GM12875 (cell line): ENCODE data around the gene MMEL1.
A peak's percentile ranks its signal among the peaks of the same experiment; 100 is the strongest.
"Not testable (repeated sequence)": the region's sequence is repeated elsewhere in the genome, so short reads cannot be mapped to it uniquely, and the experiment has no call there.

ENCODE experiments used
- H3K4me3 ChIP-seq: one replicate; pipeline ENCODE4 v1.5.1; 2011; ENCODE audit warnings: low read depth, low read length, control low read depth
- TF ChIP-seq, protein P1 (sequence below): IDR thresholded peaks from 2 replicates; pipeline ENCODE4 v1.5.1; 2011; ENCODE audit warnings: low read depth, mild to moderate bottlenecking, control low read depth, inconsistent platforms, low read length, moderate library complexity, borderline replicate concordance; ENCODE audit not compliant: insufficient read depth

The MMEL1 gene

DNA sequence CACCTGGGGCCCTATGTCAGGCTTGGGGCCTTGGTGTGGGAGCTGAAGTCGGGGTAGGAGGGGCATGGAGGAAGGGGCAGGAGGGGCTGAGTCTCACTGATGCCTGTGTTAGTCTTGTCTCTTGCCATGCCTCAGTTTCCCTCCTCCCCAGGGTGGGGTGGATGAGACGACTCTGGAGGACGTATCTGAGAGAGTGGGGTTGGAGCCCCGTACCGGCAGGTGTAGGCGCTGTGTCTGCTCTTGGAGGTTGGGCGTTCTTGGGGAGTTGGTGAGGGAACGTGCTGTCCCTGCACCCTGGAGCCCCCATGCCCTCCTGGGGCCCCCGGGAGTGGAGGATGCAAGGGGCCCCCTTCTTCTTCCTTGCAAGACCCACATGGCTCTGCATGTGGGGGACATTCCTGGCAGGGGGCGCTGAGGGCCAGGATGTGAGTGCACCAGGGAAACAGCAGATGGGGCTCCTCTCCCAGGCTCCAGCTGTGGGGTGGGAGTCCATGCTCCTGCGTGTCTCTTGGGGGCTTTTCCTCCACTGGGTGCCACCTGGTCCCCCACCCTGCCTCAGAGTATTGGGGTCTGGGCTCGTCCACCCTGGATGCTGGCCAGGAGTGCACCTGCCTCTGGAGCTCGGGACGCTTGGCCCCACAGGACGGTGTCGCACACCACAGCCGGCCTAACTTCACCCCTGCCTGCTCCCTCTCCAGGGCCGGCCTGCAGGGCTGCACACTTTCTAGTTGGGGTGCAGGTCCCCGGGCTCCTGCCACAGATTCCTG, 78.0 kb downstream of the MMEL1 start:
- H3K4me3 ChIP-seq = peak overlapping the region; percentile 92
- TF ChIP-seq, protein P1, sequence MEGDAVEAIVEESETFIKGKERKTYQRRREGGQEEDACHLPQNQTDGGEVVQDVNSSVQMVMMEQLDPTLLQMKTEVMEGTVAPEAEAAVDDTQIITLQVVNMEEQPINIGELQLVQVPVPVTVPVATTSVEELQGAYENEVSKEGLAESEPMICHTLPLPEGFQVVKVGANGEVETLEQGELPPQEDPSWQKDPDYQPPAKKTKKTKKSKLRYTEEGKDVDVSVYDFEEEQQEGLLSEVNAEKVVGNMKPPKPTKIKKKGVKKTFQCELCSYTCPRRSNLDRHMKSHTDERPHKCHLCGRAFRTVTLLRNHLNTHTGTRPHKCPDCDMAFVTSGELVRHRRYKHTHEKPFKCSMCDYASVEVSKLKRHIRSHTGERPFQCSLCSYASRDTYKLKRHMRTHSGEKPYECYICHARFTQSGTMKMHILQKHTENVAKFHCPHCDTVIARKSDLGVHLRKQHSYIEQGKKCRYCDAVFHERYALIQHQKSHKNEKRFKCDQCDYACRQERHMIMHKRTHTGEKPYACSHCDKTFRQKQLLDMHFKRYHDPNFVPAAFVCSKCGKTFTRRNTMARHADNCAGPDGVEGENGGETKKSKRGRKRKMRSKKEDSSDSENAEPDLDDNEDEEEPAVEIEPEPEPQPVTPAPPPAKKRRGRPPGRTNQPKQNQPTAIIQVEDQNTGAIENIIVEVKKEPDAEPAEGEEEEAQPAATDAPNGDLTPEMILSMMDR = peak; percentile 82

DNA sequence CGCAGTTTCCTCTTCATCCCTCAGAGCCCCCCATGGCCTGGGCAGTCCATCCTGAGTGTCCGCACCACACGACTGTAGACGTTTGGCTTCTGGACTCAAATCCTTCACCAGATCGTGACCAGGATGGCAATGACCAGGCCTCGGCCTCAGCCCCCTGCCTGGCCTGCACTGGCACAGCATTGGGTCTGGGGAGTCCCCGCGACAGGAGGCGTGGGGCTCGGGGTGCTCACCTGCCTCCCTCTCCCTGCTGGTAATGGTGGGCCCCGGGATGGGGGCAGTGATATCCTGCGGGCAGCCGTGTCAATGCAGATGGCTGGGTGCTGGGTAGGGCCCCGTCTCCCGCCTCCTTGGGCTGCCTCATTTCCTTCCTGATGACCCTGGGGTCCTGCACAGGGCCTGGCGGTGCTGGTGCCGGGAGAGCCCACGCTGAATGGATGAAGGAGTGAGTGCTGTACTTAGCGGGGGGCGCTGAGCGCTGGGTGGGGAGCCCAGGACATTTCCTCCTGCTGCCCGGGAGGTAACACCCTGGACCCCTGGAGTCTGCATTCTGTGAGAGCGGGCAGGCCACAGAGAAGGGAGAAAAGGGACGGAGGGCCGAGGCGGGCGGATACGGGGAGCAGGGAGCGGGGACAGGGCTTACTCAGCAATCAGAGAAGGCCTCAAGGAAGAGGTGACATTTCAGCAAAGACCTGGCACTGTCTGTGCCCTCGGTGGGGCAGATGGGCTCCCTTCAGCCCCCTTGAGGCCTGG, 78.8 kb downstream of the MMEL1 start:
- TF ChIP-seq, protein P1 = no peak
- no peak overlapping the region for H3K4me3 ChIP-seq

DNA sequence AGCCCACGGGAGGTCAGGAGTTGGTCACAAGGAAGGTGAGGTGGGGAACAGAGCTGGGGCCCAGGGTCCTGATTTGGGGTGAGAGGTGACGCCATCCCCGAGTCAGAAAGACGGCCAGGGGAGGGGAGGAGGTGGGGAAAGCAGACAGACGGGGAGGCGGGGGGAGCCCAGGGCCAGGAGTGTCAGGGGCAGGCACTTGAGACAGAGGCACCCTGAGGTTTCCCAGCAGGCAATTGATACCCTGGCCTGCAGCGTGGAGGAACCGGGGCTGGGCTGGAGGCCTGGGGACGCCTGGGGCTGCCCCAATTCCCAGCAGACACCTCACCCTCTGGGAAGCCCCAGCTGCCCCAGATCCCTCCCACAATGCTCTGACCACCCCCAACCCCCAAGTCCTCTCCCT, 79.7 kb downstream of the MMEL1 start:
- H3K4me3 ChIP-seq = not testable (repeated sequence)

DNA sequence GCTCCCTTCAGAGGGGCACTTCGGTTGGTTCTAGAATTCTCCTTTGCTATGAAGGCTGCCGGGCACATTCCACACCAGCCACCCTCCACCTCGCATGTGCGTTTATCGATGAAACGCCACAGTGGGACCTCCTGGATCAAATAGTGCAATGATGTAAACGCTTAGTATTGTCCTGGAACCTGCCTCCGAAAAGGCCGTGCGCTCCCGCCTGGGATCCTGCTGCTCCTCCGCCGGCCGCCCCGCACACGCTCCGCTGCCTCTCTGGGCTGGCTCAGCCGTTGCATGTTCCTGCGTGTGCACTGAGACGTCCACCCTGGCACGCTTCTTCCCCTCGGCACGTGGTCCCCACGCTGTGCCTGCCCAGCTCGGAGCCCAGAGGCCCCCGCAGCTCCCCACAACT, 80.6 kb downstream of the MMEL1 start:
- H3K4me3 ChIP-seq = no peak overlapping the region
- TF ChIP-seq, protein P1 = no peak

DNA sequence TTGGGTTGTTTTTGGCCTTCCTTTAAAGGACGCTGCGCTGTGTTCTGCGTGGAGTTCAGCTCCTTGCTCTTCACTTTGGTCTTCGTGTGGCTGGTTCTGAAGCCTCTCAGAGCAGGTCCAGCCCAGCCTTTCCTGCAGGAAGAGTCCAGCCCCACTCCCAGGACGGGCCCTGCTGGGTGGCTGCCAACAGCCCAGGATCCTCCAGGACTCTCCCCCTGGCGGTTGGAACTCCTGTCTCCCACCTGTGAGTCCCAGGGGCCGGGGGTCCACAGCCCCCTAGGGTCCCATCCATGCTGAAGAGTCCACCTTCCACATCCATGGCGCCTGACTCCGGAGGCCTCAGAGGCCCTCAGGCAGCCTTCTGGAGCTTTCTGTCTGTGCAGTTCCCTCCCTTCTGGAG, 81.3 kb downstream of the MMEL1 start:
- H3K4me3 ChIP-seq = not testable (repeated sequence)

DNA sequence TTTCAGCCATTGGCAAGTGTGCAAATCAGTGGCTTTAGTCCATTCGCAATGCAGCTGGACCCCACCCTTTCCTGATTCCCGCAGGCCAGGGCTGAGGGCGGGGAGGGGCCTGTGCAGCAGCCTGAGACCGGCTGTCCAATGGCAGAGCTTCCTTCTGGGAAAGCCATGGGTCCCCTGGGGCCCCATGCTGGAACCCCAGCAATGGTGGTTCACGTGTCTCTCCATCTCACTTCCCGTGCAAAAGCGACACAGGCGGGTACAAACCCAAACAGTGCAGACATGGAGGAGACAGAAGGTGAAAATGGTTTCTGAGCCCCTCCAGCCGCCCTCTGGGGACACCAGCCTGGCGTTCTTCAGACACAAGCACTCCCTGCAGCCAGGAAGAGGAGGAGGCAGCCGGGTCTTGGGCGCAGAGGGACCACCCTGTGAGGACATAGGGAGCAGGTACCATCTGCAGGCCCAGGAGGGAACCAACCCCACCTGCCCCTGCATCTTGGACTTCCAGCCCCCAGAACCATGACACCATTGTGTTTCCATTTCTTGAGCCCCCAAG, 82.4 kb downstream of the MMEL1 start:
- H3K4me3 ChIP-seq = not testable (repeated sequence)

DNA sequence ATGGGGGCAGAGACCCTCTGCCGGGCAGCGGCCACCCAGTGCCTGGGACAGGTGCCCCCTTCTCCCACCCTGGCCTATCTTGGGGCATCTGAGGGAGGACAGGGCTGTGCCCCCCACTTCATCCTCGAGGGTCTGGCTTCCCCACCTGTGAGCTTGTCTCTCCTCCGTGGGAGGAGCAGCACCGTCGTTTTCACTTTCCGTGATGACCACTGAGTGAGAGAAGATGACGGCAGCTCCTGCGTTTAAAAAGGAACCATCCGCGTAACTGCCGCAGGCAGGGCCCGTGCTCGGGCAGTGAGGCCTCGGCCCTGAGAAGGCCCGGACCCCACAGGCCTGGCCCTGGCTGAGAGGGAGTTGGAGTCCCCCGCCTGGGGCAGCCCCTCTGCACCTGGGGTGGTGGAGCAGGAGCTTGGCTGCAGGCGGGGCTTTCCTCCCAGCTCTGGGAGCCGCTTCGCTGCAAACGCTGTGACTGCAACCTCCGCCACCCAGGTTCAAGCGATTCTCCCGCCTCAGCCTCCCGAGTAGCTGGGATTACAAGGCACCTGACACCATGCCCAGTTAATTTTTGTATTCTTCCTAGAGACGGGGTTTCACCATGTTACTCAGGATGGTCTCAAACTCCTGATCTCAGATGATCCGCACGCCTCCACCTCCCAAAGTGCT, 83.3 kb downstream of the MMEL1 start:
- peak overlapping the region; percentile 23 for H3K4me3 ChIP-seq

DNA sequence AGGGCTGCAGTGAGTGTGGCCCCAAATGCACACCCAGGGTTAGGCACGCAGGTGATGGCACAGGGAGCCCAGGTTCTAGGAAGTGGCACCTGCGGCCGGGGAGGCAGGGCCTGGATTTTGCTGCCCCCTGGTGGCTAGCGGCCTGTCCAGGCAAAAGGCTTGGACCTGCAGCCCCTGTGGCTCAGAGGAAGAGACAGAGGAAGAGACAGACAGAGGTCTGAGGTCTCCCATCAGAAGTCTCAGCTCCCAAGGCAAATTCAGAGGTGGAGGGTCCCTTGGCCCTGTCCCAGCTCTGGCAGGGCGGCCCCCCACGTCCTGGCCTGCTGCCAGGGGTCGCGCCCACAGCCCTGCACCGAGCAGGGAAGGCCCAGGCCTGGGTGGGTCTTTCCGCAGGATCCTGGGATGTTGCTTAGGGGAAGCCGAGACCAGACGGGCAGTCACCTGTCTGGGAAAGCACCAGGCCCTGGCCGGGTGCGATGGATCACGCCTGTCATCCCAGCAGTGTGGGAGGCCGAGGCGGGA, 84.7 kb downstream of the MMEL1 start:
- TF ChIP-seq, protein P1 = peak; percentile 89
- H3K4me3 ChIP-seq = peak overlapping the region; percentile 91
